NT2/D1 (cell line): Measurements from ENCODE around the gene RIPK4.

Experiments used
- YY1 ChIP-seq: IDR thresholded peaks from 2 replicates; pipeline ENCODE4 v1.6.1; 2011; ENCODE audit not compliant: insufficient read length, insufficient read depth
- ZNF274 ChIP-seq: IDR thresholded peaks from 2 replicates; pipeline ENCODE4 v1.6.1; 2011; ENCODE audit warnings: mild to moderate bottlenecking, low read depth, low read length

- TF ChIP-seq ZNF274 (no peak), YY1 (no peak)
Observed at GRCh38 chr21:41749286-41749685, 17.6 kb downstream of the RIPK4 start.
